HCT116 (cell line): ENCODE data around the gene IRGC. TPM values are rescaled to one million over a fixed set of nuclear protein-coding genes. Genes with fewer than 3 reads are reported as not detected.

Source experiments
- ATAC-seq: fragments of 200-7000 bp; cut with Tn5 transposase; 2 replicates; pipeline ENCODE4 v1.9.1; 2020; ENCODE audit warnings: mild to moderate bottlenecking, moderate library complexity
- BruUV-seq: library from RNA; stranded (reverse); fragments of 400-500 nt; replicated peaks from 2 replicates; lab custom pipeline; 2021; lab: Mats Ljungman, UMichigan
- CTCF ChIA-PET: fragments of 300-600 bp; sonication (Branson Sonifier 250); formaldehyde crosslinking; loops from one replicate; lab custom pipeline; 2021; ENCODE audit warnings: antibody characterized with exemption; lab: Charles Lee
- POLR2A ChIA-PET: fragments of 300-600, 350-600 bp; sonication (Branson Sonifier 250); formaldehyde crosslinking; loops from one replicate; lab custom pipeline; 2021; ENCODE audit warnings: antibody characterized with exemption; lab: Charles Lee
- RAD21 ChIA-PET, 2 experiments: fragments of 300-600 bp; sonication (Branson Sonifier 250); formaldehyde crosslinking; loops; one replicate each; lab custom pipeline; 2023; ENCODE audit warnings: low total read pairs in 2 of 2; ENCODE audit not compliant: uncharacterized antibody in 2 of 2, unreplicated experiment in 2 of 2, low non-redundant PET in 1 of 2; lab: Charles Lee
- DNase-seq: peaks from one replicate; pipeline ENCODE4 v3.0.0-alpha.2; 2010; ENCODE audit warnings: low read depth, low spot score
- H2AFZ ChIP-seq: fragments of 200-600 bp; shearing (Covaris generic), sonication (generic); 2 replicates; pipeline ENCODE4 v1.6.1; 2017; ENCODE audit warnings: low read depth, mixed run types, mixed read lengths, antibody characterized with exemption, low read length; ENCODE audit not compliant: poor library complexity, severe bottlenecking
- H3K27ac ChIP-seq: 2 replicates; pipeline ENCODE4 v1.5.1; 2012; ENCODE audit warnings: low read depth, low read length
- H3K27me3 ChIP-seq: fragments of 200-600 bp; sonication (generic); 2 replicates; pipeline ENCODE4 v1.6.1; 2016; ENCODE audit warnings: mixed run types, low read length, mixed read lengths; ENCODE audit not compliant: insufficient read depth
- H3K36me3 ChIP-seq, 2 experiments: fragments of 200-500 bp in 1 of 2; fragments of 200-600 bp in 1 of 2; sonication (Bioruptor generic) in 1 of 2; sonication (generic) in 1 of 2; 2 replicates each; pipeline versions ENCODE4 v1.5.1 to v1.6.1; 2014 to 2016; ENCODE audit warnings: low read length in 2 of 2, inconsistent platforms in 1 of 2, mixed read lengths in 1 of 2, mixed run types in 1 of 2; ENCODE audit not compliant: insufficient read depth in 2 of 2, control insufficient read depth in 1 of 2
- H3K4me1 ChIP-seq, 2 experiments: fragments of 200-600 bp in 1 of 2; sonication (generic) in 1 of 2; 2 replicates each; pipeline versions ENCODE4 v1.5.1 to v1.6.1; 2012 to 2017; ENCODE audit warnings: low read length in 2 of 2, inconsistent platforms in 1 of 2, mild to moderate bottlenecking in 1 of 2, mixed read lengths in 1 of 2, mixed run types in 1 of 2, moderate library complexity in 1 of 2; ENCODE audit not compliant: insufficient read depth in 2 of 2, control insufficient read depth in 1 of 2
- H3K4me2 ChIP-seq: fragments of 200-600 bp; sonication (generic); 2 replicates; pipeline ENCODE4 v1.6.1; 2017; ENCODE audit warnings: mixed run types, low read length, mixed read lengths
- H3K4me3 ChIP-seq, 2 experiments: fragments of 200-600 bp in 1 of 2; sonication (generic) in 1 of 2; replicated peaks in 1 of 2; 2 replicates each; pipeline ENCODE4 v1.5.1; 2011 to 2016; ENCODE audit warnings: low read length in 2 of 2, control low read depth in 1 of 2, low read depth in 1 of 2, mild to moderate bottlenecking in 1 of 2, mixed read lengths in 1 of 2, mixed run types in 1 of 2
- H3K79me2 ChIP-seq: fragments of 200-600 bp; sonication (generic); 2 replicates; pipeline ENCODE4 v1.6.1; 2017; ENCODE audit warnings: mild to moderate bottlenecking, mixed run types, low read length, moderate library complexity, mixed read lengths; ENCODE audit not compliant: insufficient read depth
- H3K9ac ChIP-seq: fragments of 200-600 bp; sonication (generic); 2 replicates; pipeline ENCODE4 v1.6.1; 2016; ENCODE audit warnings: low read length, mixed read lengths
- H3K9me2 ChIP-seq: fragments of 200-600 bp; sonication (generic), shearing (Covaris generic); 2 replicates; pipeline ENCODE4 v1.6.1; 2017; ENCODE audit warnings: mixed run types, mild to moderate bottlenecking, moderate library complexity; ENCODE audit not compliant: insufficient read depth
- H3K9me3 ChIP-seq, 2 experiments: fragments of 200-500 bp in 1 of 2; fragments of 200-600 bp in 1 of 2; sonication (Bioruptor generic) in 1 of 2; sonication (generic) in 1 of 2; 2 replicates each; pipeline ENCODE4 v1.6.1; 2014 to 2017; ENCODE audit warnings: low read length in 2 of 2, mixed read lengths in 2 of 2, inconsistent platforms in 1 of 2, low read depth in 1 of 2, mild to moderate bottlenecking in 1 of 2, mixed run types in 1 of 2, moderate library complexity in 1 of 2; ENCODE audit not compliant: control insufficient read depth in 1 of 2, insufficient read depth in 1 of 2
- H4K20me1 ChIP-seq: fragments of 200-600 bp; sonication (generic), shearing (Covaris generic); 2 replicates; pipeline ENCODE4 v1.6.1; 2017; ENCODE audit warnings: mixed run types, mild to moderate bottlenecking, moderate library complexity; ENCODE audit not compliant: insufficient read depth
- ATF3 ChIP-seq: IDR thresholded peaks from 2 replicates; pipeline ENCODE4 v1.6.1; 2012
- CBX3 ChIP-seq: IDR thresholded peaks from 2 replicates; pipeline ENCODE4 v1.6.1; 2012; ENCODE audit warnings: low read depth
- CEBPB ChIP-seq: IDR thresholded peaks from 2 replicates; pipeline ENCODE4 v1.6.1; 2012; ENCODE audit warnings: low read depth
- CTCF ChIP-seq, 3 experiments: fragments of 200-600 bp in 1 of 3; sonication (generic) in 1 of 3; IDR thresholded peaks in 2 of 3; conservative IDR thresholded peaks in 1 of 3; 2 replicates each; pipeline ENCODE4 v1.5.1; 2012 to 2017; ENCODE audit warnings: low read depth in 2 of 3, low read length in 2 of 3, antibody characterized with exemption in 1 of 3, borderline replicate concordance in 1 of 3, control low read depth in 1 of 3, mild to moderate bottlenecking in 1 of 3, mixed read lengths in 1 of 3, mixed run types in 1 of 3, moderate library complexity in 1 of 3; ENCODE audit not compliant: insufficient read depth in 1 of 3
- ELF1 ChIP-seq: IDR thresholded peaks from 2 replicates; pipeline ENCODE4 v1.6.1; 2012; ENCODE audit warnings: low read depth, borderline replicate concordance
- EZH2 ChIP-seq: fragments of 200-600 bp; sonication (generic); IDR thresholded peaks from 2 replicates; pipeline ENCODE4 v1.6.1; 2017; ENCODE audit warnings: antibody characterized with exemption, mixed run types
- EZH2phosphoT487 ChIP-seq: fragments of 200-600 bp; IDR thresholded peaks from 2 replicates; pipeline ENCODE4 v1.6.1; 2018; ENCODE audit warnings: antibody characterized with exemption, borderline replicate concordance
- POLR2A ChIP-seq: IDR thresholded peaks from 2 replicates; pipeline ENCODE4 v1.7.0; 2011; ENCODE audit warnings: borderline replicate concordance; ENCODE audit not compliant: insufficient read depth, insufficient read length; ENCODE audit errors: extremely low read depth
- POLR2AphosphoS5 ChIP-seq: IDR thresholded peaks from 2 replicates; pipeline ENCODE4 v1.6.1; 2011; ENCODE audit warnings: mild to moderate bottlenecking, low read depth, low read length, moderate library complexity
- RAD21 ChIP-seq: IDR thresholded peaks from 2 replicates; pipeline ENCODE4 v1.6.1; 2012; ENCODE audit warnings: low read depth, mild to moderate bottlenecking
- SIN3A ChIP-seq: IDR thresholded peaks from 2 replicates; pipeline ENCODE4 v1.6.1; 2012; ENCODE audit warnings: low read depth
- SP1 ChIP-seq: IDR thresholded peaks from 2 replicates; pipeline ENCODE4 v1.6.1; 2012; ENCODE audit warnings: low read depth
- SRF ChIP-seq: IDR thresholded peaks from 2 replicates; pipeline ENCODE4 v1.6.1; 2012; ENCODE audit warnings: low read depth
- TCF7L2 ChIP-seq: IDR thresholded peaks from 2 replicates; pipeline ENCODE4 v1.7.0; 2011; ENCODE audit warnings: borderline replicate concordance, inconsistent platforms; ENCODE audit not compliant: insufficient read depth, insufficient read length; ENCODE audit errors: extremely low read depth
- YY1 ChIP-seq: IDR thresholded peaks from 2 replicates; pipeline ENCODE4 v1.6.1; 2011; ENCODE audit warnings: low read length, low read depth, moderate library complexity, mild to moderate bottlenecking; ENCODE audit not compliant: insufficient replicate concordance; ENCODE audit errors: extremely low read depth
- ZNF274 ChIP-seq: fragments of 200-500 bp; sonication (Bioruptor generic); IDR thresholded peaks from 2 replicates; pipeline ENCODE4 v1.6.1; 2014; ENCODE audit warnings: mild to moderate bottlenecking, low read depth, low read length, inconsistent platforms
- intact Hi-C: fragments of 100-400 bp; cut with micrococcal nuclease; formaldehyde crosslinking; loops from 2 replicates; pipeline ENCODE4 v1.10.0; 2022
- total RNA-seq: library from RNA; stranded (reverse); gene quantifications from one replicate; pipeline ENCODE4 v1.2.1, GENCODE V29; 2021; ENCODE audit not compliant: unreplicated experiment
- TF ChIP-seq, protein P1 (sequence below): IDR thresholded peaks from 2 replicates; pipeline ENCODE4 v1.6.1; 2012
- TF ChIP-seq, protein P2 (sequence below): IDR thresholded peaks from 2 replicates; pipeline ENCODE4 v1.6.1; 2011; ENCODE audit warnings: mild to moderate bottlenecking, low read length, moderate library complexity; ENCODE audit not compliant: insufficient replicate concordance; ENCODE audit errors: extremely low read depth
- TF ChIP-seq, protein P3 (sequence below): IDR thresholded peaks from 2 replicates; pipeline ENCODE4 v1.6.1; 2012; ENCODE audit warnings: low read depth

Gene IRGC
- total RNA-seq, 1 experiment from 2014 or later: not detected

GRCh38 chr19:43687660-43687997 is 28.2 kb upstream of the IRGC start:
- H4K20me1 ChIP-seq: no peaks in the 10 kb centered on the region
- BruUV-seq: no TSS peak
- H3K9ac ChIP-seq: no peak overlapping the region
- POLR2A ChIA-PET: interaction anchor here (1.0 to 1.6 kb wide), 5 partner anchors 11 to 19 kb away, joined by 3 to 10 read pairs (median 4); partner anchors contain the start of gene PLAUR
- intact Hi-C loops: no loop called here
- ATAC-seq (peak; percentile 9), DNase-seq (no peak)
- peaks cover 12 to 14% of the 10 kb centered on the region in 2 experiments; a peak in 2 of 4 replicates for H3K9me3 ChIP-seq
- no peaks in the 10 kb centered on the region for H3K79me2 ChIP-seq
- no peaks in the 10 kb centered on the region for H3K36me3 ChIP-seq
- H3K27me3 ChIP-seq: no peaks in the 10 kb centered on the region
- no peak overlapping the region for H3K4me3 ChIP-seq
- no peaks in the 10 kb centered on the region for H3K9me2 ChIP-seq
- peak overlapping the region; percentile 50 for H3K4me2 ChIP-seq
- CTCF ChIA-PET: interaction anchor here (0.9 kb wide), 1 partner anchor 21 kb away, joined by 3 read pairs; no protein-coding TSS in a partner anchor
- TF ChIP-seq YY1 (no peak), SIN3A (no peak), CEBPB (no peak), CBX3 (no peak), EZH2phosphoT487 (no peak), ATF3 (no peak), POLR2AphosphoS5 (no peak), EZH2 (no peak), TCF7L2 (no peak), RAD21 (no peak), POLR2A (no peak), ZNF274 (no peak), CTCF (IDR thresholded peaks at IDR 0.05 in 2 of 3, conservative IDR thresholded peaks at IDR 0.05 in 1 of 3; ENCODE audit: borderline replicate concordance in 1 of 3, insufficient read depth in 1 of 3, low read depth in 2 of 3, low read length in 2 of 3) (no peak), SRF (no peak), SP1 (no peak), ELF1 (no peak)
- TF ChIP-seq, protein P1, sequence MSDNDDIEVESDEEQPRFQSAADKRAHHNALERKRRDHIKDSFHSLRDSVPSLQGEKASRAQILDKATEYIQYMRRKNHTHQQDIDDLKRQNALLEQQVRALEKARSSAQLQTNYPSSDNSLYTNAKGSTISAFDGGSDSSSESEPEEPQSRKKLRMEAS: no peak
- TF ChIP-seq, protein P2, sequence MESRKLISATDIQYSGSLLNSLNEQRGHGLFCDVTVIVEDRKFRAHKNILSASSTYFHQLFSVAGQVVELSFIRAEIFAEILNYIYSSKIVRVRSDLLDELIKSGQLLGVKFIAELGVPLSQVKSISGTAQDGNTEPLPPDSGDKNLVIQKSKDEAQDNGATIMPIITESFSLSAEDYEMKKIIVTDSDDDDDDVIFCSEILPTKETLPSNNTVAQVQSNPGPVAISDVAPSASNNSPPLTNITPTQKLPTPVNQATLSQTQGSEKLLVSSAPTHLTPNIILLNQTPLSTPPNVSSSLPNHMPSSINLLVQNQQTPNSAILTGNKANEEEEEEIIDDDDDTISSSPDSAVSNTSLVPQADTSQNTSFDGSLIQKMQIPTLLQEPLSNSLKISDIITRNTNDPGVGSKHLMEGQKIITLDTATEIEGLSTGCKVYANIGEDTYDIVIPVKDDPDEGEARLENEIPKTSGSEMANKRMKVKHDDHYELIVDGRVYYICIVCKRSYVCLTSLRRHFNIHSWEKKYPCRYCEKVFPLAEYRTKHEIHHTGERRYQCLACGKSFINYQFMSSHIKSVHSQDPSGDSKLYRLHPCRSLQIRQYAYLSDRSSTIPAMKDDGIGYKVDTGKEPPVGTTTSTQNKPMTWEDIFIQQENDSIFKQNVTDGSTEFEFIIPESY: no peak
- TF ChIP-seq, protein P3, sequence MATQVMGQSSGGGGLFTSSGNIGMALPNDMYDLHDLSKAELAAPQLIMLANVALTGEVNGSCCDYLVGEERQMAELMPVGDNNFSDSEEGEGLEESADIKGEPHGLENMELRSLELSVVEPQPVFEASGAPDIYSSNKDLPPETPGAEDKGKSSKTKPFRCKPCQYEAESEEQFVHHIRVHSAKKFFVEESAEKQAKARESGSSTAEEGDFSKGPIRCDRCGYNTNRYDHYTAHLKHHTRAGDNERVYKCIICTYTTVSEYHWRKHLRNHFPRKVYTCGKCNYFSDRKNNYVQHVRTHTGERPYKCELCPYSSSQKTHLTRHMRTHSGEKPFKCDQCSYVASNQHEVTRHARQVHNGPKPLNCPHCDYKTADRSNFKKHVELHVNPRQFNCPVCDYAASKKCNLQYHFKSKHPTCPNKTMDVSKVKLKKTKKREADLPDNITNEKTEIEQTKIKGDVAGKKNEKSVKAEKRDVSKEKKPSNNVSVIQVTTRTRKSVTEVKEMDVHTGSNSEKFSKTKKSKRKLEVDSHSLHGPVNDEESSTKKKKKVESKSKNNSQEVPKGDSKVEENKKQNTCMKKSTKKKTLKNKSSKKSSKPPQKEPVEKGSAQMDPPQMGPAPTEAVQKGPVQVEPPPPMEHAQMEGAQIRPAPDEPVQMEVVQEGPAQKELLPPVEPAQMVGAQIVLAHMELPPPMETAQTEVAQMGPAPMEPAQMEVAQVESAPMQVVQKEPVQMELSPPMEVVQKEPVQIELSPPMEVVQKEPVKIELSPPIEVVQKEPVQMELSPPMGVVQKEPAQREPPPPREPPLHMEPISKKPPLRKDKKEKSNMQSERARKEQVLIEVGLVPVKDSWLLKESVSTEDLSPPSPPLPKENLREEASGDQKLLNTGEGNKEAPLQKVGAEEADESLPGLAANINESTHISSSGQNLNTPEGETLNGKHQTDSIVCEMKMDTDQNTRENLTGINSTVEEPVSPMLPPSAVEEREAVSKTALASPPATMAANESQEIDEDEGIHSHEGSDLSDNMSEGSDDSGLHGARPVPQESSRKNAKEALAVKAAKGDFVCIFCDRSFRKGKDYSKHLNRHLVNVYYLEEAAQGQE: no peak
- peaks cover 16 to 19% of the 10 kb centered on the region in 2 experiments for H3K4me1 ChIP-seq
- RAD21 ChIA-PET: interaction anchor here in 1 of 2 experiments (0.9 kb wide), 1 partner anchor 1084 kb away, joined by 4 read pairs; no protein-coding TSS in a partner anchor
- H3K27ac ChIP-seq: no peak overlapping the region
- no peak overlapping the region for H2AFZ ChIP-seq
